Liver (tissue), 9 donors: ENCODE measurements around the gene POU6F2. TPM values are rescaled to one million over a fixed set of nuclear protein-coding genes. Genes with fewer than 3 reads are reported as not detected.

Experiments
- DNase-seq: peaks from one replicate; pipeline ENCODE4 v3.0.0-alpha.2; 2017; ENCODE audit warnings: low spot score
- H3K27ac ChIP-seq, 2 donors: one replicate each; pipeline ENCODE4 v1.7.0; 2013; ENCODE audit warnings: inconsistent platforms in 2 of 2, low read length in 2 of 2, control low read depth in 1 of 2, low read depth in 1 of 2, mild to moderate bottlenecking in 1 of 2
- H3K27me3 ChIP-seq, 4 donors: one replicate each; pipeline versions ENCODE4 v1.6.1 to v1.7.0; 2013; ENCODE audit warnings: low read length in 3 of 4, inconsistent platforms in 1 of 4, mild to moderate bottlenecking in 1 of 4, moderate library complexity in 1 of 4; ENCODE audit not compliant: control insufficient read depth in 4 of 4, insufficient read depth in 4 of 4
- H3K36me3 ChIP-seq, 4 donors: one replicate each; pipeline versions ENCODE4 v1.6.1 to v1.7.0; 2013; ENCODE audit warnings: low read length in 3 of 4, mild to moderate bottlenecking in 3 of 4, low read depth in 1 of 4, moderate library complexity in 1 of 4; ENCODE audit not compliant: control insufficient read depth in 4 of 4, insufficient read depth in 3 of 4
- H3K4me1 ChIP-seq, 4 donors: one replicate each; pipeline versions ENCODE4 v1.6.1 to v1.7.0; 2013; ENCODE audit warnings: low read length in 3 of 4, mild to moderate bottlenecking in 3 of 4, moderate library complexity in 1 of 4; ENCODE audit not compliant: control insufficient read depth in 4 of 4, insufficient read depth in 4 of 4
- H3K4me3 ChIP-seq, 3 donors: one replicate each; pipeline versions ENCODE4 v1.6.1 to v1.7.0; 2013; ENCODE audit warnings: low read length in 3 of 3, control low read depth in 1 of 3, low read depth in 1 of 3, mild to moderate bottlenecking in 1 of 3
- H3K9ac ChIP-seq, 2 donors: one replicate each; pipeline ENCODE4 v1.7.0; 2013; ENCODE audit warnings: low read length in 2 of 2, mild to moderate bottlenecking in 2 of 2, moderate library complexity in 2 of 2, control low read depth in 1 of 2, low read depth in 1 of 2
- H3K9me3 ChIP-seq, 4 donors: one replicate each; pipeline versions ENCODE4 v1.6.1 to v1.7.0; 2013; ENCODE audit warnings: low read length in 3 of 4; ENCODE audit not compliant: control insufficient read depth in 4 of 4
- EGR1 ChIP-seq, 2 donors: IDR thresholded peaks; 2 replicates each; pipeline ENCODE4 v1.6.1; 2016 to 2018; ENCODE audit warnings: antibody characterized with exemption in 2 of 2, low read depth in 2 of 2
- FOXA1 ChIP-seq: IDR thresholded peaks from 2 replicates; pipeline ENCODE4 v1.6.1; 2016; ENCODE audit warnings: antibody characterized with exemption
- FOXA2 ChIP-seq: IDR thresholded peaks from 2 replicates; pipeline ENCODE4 v1.6.1; 2016; ENCODE audit warnings: antibody characterized with exemption
- GABPA ChIP-seq, 2 donors: IDR thresholded peaks in 1 of 2; conservative IDR thresholded peaks in 1 of 2; 2 replicates each; pipeline ENCODE4 v1.6.1; 2016; ENCODE audit warnings: antibody characterized with exemption in 2 of 2, mild to moderate bottlenecking in 1 of 2, moderate library complexity in 1 of 2
- HNF4G ChIP-seq: IDR thresholded peaks from 2 replicates; pipeline ENCODE4 v1.6.1; 2016; ENCODE audit warnings: antibody characterized with exemption
- JUND ChIP-seq, 2 donors: IDR thresholded peaks; 2 replicates each; pipeline ENCODE4 v1.6.1; 2016; ENCODE audit warnings: antibody characterized with exemption in 2 of 2
- NR2F2 ChIP-seq: IDR thresholded peaks from 2 replicates; pipeline ENCODE4 v1.6.1; 2016; ENCODE audit warnings: antibody characterized with exemption
- RAD21 ChIP-seq, 2 donors: IDR thresholded peaks; 2 replicates each; pipeline ENCODE4 v1.6.1; 2016; ENCODE audit warnings: antibody characterized with exemption in 2 of 2, mild to moderate bottlenecking in 2 of 2
- RXRA ChIP-seq, 2 donors: IDR thresholded peaks; 2 replicates each; pipeline ENCODE4 v1.6.1; 2017 to 2018; ENCODE audit warnings: antibody characterized with exemption in 2 of 2, mild to moderate bottlenecking in 1 of 2
- SP1 ChIP-seq: IDR thresholded peaks from 2 replicates; pipeline ENCODE4 v1.6.1; 2018; ENCODE audit warnings: antibody characterized with exemption, mild to moderate bottlenecking
- TAF1 ChIP-seq: conservative IDR thresholded peaks from 2 replicates; pipeline ENCODE4 v1.6.1; 2016; ENCODE audit warnings: antibody characterized with exemption, mild to moderate bottlenecking
- YY1 ChIP-seq: IDR thresholded peaks from 2 replicates; pipeline ENCODE4 v1.6.1; 2016; ENCODE audit warnings: antibody characterized with exemption, mild to moderate bottlenecking
- WGBS: extraction: QIAGEN DNeasy Blood & Tissue Kit; methylation state at CpG from one replicate; pipeline ENCODE4 v1.1.7; 2013; 5-methylcytosine and 5-hydroxymethylcytosine counted together
- polyA plus RNA-seq, 2 donors: library from polyadenylated mRNA; stranded (reverse) in 1 of 2; unstranded in 1 of 2; fragments of 200-250 nt in 1 of 2; fragments of >200 nt in 1 of 2; fragmentation: Nextera tagmentation in 1 of 2; extraction: Ambion mirVana in 1 of 2; gene quantifications; one replicate each; pipeline versions ENCODE4 v1.2.1 to v1.2.3, GENCODE V29; 2013 to 2015
- total RNA-seq, 2 donors: library from RNA; depleted of rRNA; stranded (reverse); fragments of >200 nt; gene quantifications; one replicate each; pipeline ENCODE4 v1.2.3, GENCODE V29; 2014
- TF ChIP-seq, protein P1 (sequence below): IDR thresholded peaks from 2 replicates; pipeline ENCODE4 v1.6.1; 2016; ENCODE audit warnings: antibody characterized with exemption
- TF ChIP-seq, protein P2 (sequence below): IDR thresholded peaks from 2 replicates; pipeline ENCODE4 v1.6.1; 2016; ENCODE audit warnings: antibody characterized with exemption
- TF ChIP-seq, protein P3 (sequence below): IDR thresholded peaks from 2 replicates; pipeline ENCODE4 v1.6.1; 2016; ENCODE audit warnings: antibody characterized with exemption, mild to moderate bottlenecking
- donor health status: healthy.
- donor health status: healthy.
- donor health status: healthy.
- donor health status: healthy.
- donor health status: healthy.

Gene POU6F2
- total and polyA plus RNA-seq, 4 donors = under 0.01 to 0.24 (median 0.08) TPM; not detected in 1

DNA sequence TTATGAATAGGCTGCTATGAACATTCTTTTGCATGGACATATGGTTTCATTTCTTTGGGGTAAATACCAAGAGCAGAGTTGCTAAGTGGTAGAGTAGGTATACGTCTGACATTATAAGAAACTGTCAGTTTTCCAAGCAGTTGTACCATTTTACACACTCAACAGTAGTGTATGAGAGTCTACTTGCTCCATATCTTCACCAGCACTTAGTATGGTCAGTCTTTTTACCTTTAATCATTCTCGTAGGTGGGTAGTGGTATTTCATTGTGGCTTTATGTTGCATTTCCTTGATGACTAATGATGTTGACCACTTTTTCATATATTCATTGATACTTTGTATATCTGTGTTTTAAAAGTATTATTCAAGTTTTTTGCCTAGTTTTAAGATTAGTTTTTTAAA is 45.1 kb downstream of the POU6F2 start:
- no peaks in the 10 kb centered on the region for H3K27me3 ChIP-seq
- no peak for DNase-seq
- H3K4me1 ChIP-seq = no peaks in the 10 kb centered on the region
- H3K27ac ChIP-seq = no peak overlapping the region
- H3K36me3 ChIP-seq = no peaks in the 10 kb centered on the region
- TF ChIP-seq NR2F2 (no peak), TAF1 (no peak), FOXA1 (no peak), SP1 (no peak), EGR1 (IDR thresholded peaks at IDR 0.05; ENCODE audit: low read depth in 2 of 2) (no peak), FOXA2 (no peak), RAD21 (IDR thresholded peaks at IDR 0.05) (no peak), GABPA (IDR thresholded peaks at IDR 0.05 in 1 of 2, conservative IDR thresholded peaks at IDR 0.05 in 1 of 2) (no peak), HNF4G (no peak), RXRA (IDR thresholded peaks at IDR 0.05) (no peak)
- TF ChIP-seq, protein P1, sequence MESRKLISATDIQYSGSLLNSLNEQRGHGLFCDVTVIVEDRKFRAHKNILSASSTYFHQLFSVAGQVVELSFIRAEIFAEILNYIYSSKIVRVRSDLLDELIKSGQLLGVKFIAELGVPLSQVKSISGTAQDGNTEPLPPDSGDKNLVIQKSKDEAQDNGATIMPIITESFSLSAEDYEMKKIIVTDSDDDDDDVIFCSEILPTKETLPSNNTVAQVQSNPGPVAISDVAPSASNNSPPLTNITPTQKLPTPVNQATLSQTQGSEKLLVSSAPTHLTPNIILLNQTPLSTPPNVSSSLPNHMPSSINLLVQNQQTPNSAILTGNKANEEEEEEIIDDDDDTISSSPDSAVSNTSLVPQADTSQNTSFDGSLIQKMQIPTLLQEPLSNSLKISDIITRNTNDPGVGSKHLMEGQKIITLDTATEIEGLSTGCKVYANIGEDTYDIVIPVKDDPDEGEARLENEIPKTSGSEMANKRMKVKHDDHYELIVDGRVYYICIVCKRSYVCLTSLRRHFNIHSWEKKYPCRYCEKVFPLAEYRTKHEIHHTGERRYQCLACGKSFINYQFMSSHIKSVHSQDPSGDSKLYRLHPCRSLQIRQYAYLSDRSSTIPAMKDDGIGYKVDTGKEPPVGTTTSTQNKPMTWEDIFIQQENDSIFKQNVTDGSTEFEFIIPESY = no peak
- no peak overlapping the region for H3K4me3 ChIP-seq
- WGBS = 92% methylated on average over 2 of the region's 2 CpGs
- H3K9ac ChIP-seq = no peak overlapping the region
- peaks cover 0 to 3% (median 0%) of the 10 kb centered on the region in 4 donors for H3K9me3 ChIP-seq

DNA sequence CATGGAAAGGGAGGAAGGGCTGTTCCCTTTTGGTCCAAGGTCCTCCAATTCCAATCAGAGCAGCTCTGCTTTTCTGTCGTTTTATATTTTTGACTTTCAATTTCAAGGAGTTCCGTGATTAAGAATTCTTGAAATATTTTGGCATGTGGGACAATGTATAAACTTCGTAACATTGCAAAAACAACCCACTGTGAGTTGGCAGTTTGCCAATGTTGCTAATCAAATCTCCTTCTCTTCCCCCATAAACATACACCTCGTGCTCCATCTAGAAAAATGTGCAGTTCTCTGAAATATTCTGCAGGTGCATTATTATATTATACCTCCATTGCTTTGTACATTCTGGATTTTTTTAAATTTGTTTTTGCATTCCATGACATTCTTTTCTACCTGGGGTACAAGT is 49.8 kb downstream of the POU6F2 start:
- Histone ChIP-seq H3K27me3 (no peaks in the 10 kb centered on the region), H3K27ac (no peak overlapping the region), H3K4me3 (no peak overlapping the region), H3K36me3 (no peaks in the 10 kb centered on the region), H3K4me1 (no peaks in the 10 kb centered on the region), H3K9me3 (peaks cover 0 to 3% (median 0%) of the 10 kb centered on the region in 4 donors), H3K9ac (no peak overlapping the region)
- 56% methylated on average over 4 of the region's 4 CpGs for WGBS
- no peak for DNase-seq
- TF ChIP-seq RXRA (IDR thresholded peaks at IDR 0.05) = no peak
- no peak for TF ChIP-seq EGR1 (IDR thresholded peaks at IDR 0.05; ENCODE audit: low read depth in 2 of 2)
- TF ChIP-seq YY1 = no peak
- no peak for TF ChIP-seq JUND (IDR thresholded peaks at IDR 0.05)
- TF ChIP-seq, protein P2, sequence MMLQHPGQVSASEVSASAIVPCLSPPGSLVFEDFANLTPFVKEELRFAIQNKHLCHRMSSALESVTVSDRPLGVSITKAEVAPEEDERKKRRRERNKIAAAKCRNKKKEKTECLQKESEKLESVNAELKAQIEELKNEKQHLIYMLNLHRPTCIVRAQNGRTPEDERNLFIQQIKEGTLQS = no peak
- TF ChIP-seq FOXA1 = no peak

DNA sequence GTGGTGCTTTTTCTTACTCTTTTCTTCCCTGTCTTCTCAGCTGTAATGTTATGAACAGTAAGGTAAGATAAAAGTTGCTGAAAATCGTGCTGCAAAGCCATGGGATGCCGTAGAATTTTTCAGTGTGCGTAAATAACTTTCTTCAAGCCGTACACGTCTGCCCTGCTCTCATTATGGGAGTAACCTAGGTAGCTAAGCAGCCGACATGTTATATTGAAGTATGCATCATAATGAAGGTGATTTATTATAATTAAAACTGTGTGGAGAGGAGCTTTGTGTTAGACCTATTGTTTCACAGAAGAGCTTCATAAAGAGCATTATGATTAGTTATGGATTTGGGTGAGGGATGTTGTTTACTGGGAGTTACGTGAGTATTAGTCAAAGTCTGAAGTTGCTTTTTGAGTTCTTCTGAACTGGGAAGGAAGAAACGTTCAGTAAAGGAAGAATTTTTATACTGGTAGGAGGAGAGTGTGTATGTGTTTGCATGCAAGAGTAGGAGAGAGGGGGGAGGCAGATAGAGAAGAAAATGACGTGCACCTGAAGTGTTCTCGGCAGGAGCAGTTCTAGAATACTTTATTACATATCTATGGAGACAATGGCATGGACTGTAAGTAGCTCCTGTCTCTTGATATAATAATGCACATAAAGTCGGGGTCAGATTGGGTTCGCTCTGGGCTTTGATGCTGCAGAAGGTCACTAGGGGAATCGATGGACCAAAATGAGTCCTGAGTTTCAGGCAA is 56.3 kb downstream of the POU6F2 start:
- Histone ChIP-seq H3K9me3 (no peaks in the 10 kb centered on the region), H3K27me3 (no peaks in the 10 kb centered on the region), H3K4me3 (no peak overlapping the region), H3K9ac (no peak overlapping the region), H3K27ac (no peak overlapping the region), H3K4me1 (no peaks in the 10 kb centered on the region), H3K36me3 (no peaks in the 10 kb centered on the region)
- TF ChIP-seq YY1 (no peak), FOXA2 (no peak), RAD21 (IDR thresholded peaks at IDR 0.05) (no peak), JUND (IDR thresholded peaks at IDR 0.05) (no peak), NR2F2 (no peak), GABPA (IDR thresholded peaks at IDR 0.05 in 1 of 2, conservative IDR thresholded peaks at IDR 0.05 in 1 of 2) (no peak)
- TF ChIP-seq, protein P1 = no peak
- TF ChIP-seq, protein P3, sequence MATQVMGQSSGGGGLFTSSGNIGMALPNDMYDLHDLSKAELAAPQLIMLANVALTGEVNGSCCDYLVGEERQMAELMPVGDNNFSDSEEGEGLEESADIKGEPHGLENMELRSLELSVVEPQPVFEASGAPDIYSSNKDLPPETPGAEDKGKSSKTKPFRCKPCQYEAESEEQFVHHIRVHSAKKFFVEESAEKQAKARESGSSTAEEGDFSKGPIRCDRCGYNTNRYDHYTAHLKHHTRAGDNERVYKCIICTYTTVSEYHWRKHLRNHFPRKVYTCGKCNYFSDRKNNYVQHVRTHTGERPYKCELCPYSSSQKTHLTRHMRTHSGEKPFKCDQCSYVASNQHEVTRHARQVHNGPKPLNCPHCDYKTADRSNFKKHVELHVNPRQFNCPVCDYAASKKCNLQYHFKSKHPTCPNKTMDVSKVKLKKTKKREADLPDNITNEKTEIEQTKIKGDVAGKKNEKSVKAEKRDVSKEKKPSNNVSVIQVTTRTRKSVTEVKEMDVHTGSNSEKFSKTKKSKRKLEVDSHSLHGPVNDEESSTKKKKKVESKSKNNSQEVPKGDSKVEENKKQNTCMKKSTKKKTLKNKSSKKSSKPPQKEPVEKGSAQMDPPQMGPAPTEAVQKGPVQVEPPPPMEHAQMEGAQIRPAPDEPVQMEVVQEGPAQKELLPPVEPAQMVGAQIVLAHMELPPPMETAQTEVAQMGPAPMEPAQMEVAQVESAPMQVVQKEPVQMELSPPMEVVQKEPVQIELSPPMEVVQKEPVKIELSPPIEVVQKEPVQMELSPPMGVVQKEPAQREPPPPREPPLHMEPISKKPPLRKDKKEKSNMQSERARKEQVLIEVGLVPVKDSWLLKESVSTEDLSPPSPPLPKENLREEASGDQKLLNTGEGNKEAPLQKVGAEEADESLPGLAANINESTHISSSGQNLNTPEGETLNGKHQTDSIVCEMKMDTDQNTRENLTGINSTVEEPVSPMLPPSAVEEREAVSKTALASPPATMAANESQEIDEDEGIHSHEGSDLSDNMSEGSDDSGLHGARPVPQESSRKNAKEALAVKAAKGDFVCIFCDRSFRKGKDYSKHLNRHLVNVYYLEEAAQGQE = no peak
- TF ChIP-seq, protein P2 = no peak
- WGBS = 74% methylated on average over 13 of the region's 13 CpGs
- no peak for DNase-seq
